Epidermal melanocyte (primary cell): ENCODE data around the gene NTN3.

ENCODE experiments used
- DNase-seq: peaks from one replicate; pipeline ENCODE4 v3.0.0; 2011; ENCODE audit warnings: low spot score; ENCODE audit not compliant: insufficient read length

The NTN3 gene

GRCh38 chr16:2466667-2467527, 4.2 kb upstream of the NTN3 start:
- peak; percentile 11 for DNase-seq

GRCh38 chr16:2467528-2468232, 3.4 kb upstream of the NTN3 start:
- DNase-seq, result peak; percentile 90

DNA sequence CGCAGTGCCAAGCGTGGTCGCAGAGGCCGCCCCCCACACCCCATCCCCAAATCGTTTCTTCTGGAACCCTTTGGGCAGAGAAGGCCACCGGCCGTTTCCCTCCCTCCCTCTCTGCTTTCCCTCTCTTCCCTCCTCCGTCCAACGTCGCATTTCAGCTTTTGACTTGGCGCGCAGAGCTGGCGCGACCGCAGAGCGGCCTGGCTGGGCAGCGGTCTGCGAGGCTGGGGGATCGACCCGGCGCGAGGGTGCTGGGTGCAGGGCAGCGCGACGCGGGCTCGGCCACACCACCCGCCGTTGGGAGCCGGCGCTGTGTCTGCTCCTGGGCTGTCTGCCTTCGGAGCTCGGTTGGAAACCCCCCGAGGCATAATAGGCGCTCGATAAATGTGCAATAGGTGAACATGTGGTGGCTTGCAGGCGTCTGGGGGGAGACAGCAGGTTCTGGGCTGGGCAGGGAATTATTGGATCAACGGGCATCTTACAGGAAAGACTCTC, 2.8 kb upstream of the NTN3 start:
- DNase-seq, result peak; percentile 23

GRCh38 chr16:2468725-2469398, 2.2 kb upstream of the NTN3 start:
- peak; percentile 30 for DNase-seq

DNA sequence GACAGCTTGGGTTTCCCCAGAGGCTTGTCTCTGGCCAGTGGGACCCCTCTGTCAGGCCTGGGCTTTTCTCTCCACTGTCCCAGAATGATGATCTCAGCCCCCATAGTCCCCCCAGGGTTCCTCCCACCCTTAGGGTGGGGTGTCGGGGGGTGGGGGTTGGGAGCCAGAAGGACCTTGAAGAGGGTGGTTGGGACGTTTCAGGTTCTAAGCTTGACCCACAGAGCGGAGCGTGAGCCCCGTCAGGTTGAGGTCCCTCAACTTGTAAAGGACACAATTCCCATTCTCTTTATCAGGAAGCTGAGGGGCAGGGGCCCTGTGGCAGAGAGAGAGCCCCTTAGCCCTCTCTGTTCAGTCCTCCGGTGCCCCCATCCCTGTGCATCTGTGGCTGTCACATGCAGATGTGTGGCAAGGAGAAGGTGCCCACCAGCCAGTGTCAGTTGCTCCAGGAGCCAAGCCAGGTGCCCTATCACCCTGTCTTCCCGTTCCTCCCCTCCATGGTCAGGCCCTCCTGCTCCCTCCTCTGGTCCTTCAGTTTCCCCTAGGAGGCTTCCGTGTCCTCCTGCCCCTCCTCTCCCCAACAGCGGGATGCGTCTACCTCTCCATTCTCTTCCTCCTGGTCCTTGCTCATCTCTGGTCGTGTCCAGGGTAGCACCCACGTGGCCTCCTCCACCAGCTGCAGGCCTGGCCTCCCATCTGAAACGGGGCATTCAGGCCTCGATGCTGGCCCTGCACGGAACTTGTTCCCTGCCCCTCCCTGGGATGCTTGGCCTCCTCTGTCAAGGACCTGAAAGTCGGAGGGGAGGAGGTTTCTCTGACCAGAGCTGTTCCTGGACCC, 1.5 kb upstream of the NTN3 start:
- DNase-seq, result peak; percentile 28

GRCh38 chr16:2470234-2470601, 879 bp upstream of the NTN3 start:
- DNase-seq, result peak; percentile 13

GRCh38 chr16:2470603-2471015, 488 bp upstream of the NTN3 start:
- no peak for DNase-seq

DNA sequence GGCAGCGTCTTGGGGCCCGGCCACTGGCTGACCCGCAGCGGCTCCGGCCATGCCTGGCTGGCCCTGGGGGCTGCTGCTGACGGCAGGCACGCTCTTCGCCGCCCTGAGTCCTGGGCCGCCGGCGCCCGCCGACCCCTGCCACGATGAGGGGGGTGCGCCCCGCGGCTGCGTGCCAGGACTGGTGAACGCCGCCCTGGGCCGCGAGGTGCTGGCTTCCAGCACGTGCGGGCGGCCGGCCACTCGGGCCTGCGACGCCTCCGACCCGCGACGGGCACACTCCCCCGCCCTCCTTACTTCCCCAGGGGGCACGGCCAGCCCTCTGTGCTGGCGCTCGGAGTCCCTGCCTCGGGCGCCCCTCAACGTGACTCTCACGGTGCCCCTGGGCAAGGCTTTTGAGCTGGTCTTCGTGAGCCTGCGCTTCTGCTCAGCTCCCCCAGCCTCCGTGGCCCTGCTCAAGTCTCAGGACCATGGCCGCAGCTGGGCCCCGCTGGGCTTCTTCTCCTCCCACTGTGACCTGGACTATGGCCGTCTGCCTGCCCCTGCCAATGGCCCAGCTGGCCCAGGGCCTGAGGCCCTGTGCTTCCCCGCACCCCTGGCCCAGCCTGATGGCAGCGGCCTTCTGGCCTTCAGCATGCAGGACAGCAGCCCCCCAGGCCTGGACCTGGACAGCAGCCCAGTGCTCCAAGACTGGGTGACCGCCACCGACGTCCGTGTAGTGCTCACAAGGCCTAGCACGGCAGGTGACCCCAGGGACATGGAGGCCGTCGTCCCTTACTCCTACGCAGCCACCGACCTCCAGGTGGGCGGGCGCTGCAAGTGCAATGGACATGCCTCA, 773 bp downstream of the NTN3 start:
- peak; percentile 9 for DNase-seq

- peak; percentile 4 for DNase-seq
These were observed 1.4 kb downstream of the NTN3 start for GRCh38 chr16:2472488-2472864.

- peak; percentile 15 for DNase-seq
These were observed 1.9 kb downstream of the NTN3 start for GRCh38 chr16:2472885-2473445.

DNA sequence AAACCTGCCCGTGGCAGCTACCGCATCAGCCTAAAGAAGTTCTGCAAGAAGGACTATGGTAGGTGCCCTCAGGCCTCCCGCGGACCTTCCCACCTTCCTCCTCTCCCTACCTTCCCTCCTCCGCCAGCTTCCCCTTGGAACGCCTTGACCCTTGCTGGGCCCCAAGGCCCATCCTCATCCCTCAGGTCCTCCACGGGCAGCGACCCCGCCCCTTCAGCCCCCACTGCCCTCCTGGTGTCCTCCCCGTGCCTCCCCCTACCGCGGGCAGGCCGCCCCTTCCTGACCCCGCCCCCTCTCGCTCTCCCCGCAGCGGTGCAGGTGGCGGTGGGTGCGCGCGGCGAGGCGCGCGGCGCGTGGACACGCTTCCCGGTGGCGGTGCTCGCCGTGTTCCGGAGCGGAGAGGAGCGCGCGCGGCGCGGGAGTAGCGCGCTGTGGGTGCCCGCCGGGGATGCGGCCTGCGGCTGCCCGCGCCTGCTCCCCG, 2.4 kb downstream of the NTN3 start:
- DNase-seq, result peak; percentile 14

- peak; percentile 68 for DNase-seq
These were observed 3.1 kb downstream of the NTN3 start for GRCh38 chr16:2473999-2474876.

GRCh38 chr16:2474877-2475412, 3.8 kb downstream of the NTN3 start, which contains the start of gene TBC1D24:
Gene TBC1D24 (plus strand): TSS chr16:2475127. CDS start chr16:2496149, 21,022 bp downstream.
- DNase-seq, result peak; percentile 100

DNA sequence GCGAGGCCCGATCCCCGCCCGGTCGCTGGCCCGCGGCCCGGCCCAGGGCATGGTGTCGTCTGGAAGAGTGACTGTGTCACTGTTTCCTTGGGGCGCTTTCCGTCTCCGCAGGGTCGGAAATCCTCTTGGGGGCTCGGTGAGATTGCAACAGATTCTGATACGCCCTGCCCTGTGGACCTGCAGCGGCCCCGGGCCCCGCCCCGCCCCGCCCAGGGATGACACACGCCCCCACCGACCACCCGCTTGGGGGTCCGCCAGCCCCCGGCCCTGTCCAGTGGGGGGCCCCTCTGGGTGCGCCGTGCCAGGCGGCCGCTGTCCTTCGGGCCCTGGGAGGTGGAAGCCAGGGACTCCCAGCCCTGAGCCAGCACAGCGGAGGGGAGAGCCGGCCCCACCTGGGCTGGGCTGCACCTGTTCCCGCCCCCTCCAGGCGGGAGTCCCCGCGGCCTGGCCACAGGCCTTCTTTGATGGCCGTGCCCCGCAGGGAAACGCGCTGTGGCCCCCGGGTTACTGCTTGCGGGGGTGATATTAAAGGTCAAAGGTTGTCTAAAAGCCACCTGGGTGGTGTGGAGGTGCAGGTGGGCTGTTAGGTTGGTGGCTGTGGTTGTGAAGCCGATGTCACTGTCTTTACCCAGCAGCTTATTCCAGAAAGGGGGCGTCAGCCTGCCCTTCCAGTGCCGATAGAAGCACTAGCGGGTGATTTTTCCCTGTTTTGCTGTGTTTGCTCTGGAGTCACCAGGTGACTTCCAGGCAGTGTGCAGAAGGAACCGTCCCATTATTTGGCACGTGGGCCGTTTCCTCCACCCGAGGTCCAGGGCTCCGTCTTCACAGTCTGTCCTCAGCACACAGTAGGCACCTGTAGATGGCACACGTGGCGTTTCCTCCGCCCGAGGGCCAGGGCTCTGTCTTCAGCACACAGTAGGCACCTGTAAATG, 4.6 kb downstream of the NTN3 start:
- DNase-seq, result no peak

DNA sequence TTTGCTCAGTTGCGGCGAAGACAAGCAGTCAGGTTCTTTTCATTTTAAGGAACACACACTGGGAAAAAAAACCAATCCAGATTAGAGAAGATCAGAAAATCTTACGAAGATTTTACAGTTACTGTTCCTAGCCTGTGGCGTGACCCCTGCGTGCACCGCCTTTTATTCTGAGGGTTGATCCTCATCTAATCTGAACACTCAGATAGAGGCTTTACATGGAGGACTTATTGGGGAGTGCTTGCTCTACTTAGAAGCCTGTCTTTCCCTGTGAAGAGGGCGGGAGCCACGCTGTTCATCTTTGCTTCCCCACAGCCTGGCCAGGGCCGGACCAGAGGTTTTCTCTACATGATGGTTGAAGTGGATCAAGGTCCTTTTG, 5.2 kb downstream of the NTN3 start:
- no peak for DNase-seq

- no peak for DNase-seq
These were observed 5.6 kb downstream of the NTN3 start for GRCh38 chr16:2476741-2477140.

DNA sequence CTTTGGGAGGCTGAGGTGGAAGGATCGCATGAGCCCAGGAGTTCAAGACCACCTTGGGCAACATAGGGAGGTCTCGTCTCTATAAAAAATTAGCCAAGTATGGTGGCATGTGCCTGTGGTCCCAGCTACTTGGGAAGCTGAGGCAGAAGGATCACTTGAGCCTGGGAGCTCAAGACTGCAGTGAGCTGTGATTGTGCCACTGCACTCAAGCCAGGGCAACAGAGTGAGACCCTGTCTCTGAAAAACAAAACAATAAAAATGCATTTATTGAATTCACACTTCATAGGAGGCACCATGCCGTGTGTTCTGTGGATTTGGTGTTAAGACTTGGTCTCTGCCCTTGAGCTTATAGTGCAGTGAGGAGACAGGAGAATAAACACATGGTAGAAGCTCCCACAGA, 6.2 kb downstream of the NTN3 start:
- DNase-seq, result no peak
